HG03439 (cell line): ENCODE data around the gene COL16A1.

Experiments
- ATAC-seq: cut with Tn5 transposase; IDR thresholded peaks from one replicate; pipeline ENCODE4 v1.9.1; 2021; ENCODE audit warnings: mild to moderate bottlenecking, moderate library complexity; ENCODE audit not compliant: unreplicated experiment

The COL16A1 gene

GRCh38 chr1:31733389-31734219, 29.8 kb upstream of the COL16A1 start:
- ATAC-seq: no peak

GRCh38 chr1:31732751-31733289, 29.0 kb upstream of the COL16A1 start:
- no peak for ATAC-seq

GRCh38 chr1:31732343-31732742, 28.5 kb upstream of the COL16A1 start:
- ATAC-seq: no peak

GRCh38 chr1:31731049-31731565, 27.3 kb upstream of the COL16A1 start:
- ATAC-seq: no peak

DNA sequence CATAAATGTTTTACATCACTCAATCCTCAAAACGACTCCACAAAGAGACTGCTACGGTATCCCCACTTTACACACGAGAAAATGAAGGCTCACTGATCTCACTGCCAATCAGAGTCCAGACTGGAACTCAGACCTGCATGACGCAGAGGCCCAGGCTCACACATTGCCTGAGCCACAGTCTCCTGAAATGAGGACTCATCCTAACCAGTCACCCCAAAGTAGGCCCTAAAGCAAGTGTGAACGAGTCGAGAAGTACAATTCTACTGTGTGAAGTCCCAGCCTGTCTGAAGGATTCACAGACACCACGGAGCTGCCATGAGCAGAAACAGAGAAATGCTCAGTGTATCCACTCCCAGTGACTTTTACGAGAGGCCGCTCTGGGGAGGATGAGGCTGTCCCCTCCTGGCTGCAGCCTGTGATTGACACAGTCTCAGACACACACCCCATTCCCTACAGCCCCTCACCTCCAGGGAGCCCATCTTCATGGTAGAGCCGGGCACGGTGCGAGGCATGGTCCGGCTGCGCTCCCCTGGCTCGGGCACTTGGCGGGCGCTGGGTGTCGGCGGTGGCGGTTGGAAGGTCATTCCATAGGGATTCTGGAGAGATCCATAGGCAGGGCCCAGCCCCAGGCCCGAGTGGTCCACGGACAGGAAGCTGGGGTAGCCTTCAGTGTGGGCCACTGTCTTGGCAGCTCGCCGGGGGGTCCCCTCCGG, 26.7 kb upstream of the COL16A1 start:
- ATAC-seq: no peak

DNA sequence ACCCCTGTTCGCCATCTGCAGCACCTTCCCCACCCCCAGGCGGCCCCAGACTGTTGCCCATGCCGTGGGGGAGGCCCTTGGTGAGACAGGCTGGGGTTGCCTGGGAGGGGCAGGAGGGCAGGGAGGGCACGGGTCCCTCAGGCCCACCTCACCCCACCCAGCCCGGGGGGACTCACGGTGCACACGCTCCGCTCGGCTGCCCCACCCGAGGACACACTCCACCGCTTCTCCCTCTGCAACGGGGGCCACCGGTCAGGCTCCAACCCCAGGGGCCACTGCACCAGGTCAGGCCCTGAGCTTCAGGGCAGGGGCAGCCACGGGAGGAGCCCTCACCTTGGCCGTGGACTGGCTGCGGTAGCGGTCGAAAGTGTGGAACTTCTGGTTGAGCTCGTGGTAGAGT, 24.0 kb upstream of the COL16A1 start:
- ATAC-seq: no peak

GRCh38 chr1:31727195-31727594, 23.4 kb upstream of the COL16A1 start:
- ATAC-seq: no peak

GRCh38 chr1:31726715-31727114, 22.9 kb upstream of the COL16A1 start:
- ATAC-seq: no peak

- ATAC-seq: no peak
Measured at GRCh38 chr1:31725777-31726535, 22.1 kb upstream of the COL16A1 start.

- ATAC-seq: no peak
Measured at GRCh38 chr1:31725134-31725533, 21.3 kb upstream of the COL16A1 start.

DNA sequence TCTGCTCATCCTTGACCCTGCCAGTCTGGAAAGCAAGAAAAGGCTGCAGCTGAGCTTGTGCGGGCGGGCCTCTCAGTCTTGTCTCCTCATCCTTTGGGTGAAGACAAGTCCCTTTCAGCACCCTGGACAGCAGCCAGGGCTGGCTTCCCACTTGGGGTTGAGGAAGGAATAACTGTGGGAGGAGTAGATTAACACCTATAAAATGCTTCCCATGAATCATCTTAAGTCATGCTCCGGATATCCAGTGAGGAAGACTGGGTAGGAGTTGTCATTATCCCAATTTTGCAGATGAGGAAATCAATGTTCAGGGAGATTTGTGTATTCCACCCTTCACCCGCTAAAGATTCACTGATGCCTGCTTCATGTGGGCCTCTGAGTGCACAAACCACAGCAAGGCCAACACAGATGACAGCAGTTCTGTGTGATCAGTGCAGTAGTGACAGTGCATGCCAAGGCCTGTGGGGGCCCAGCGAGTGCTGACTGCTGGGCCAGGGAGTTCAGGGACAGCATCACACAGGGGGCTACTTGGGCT, 20.1 kb upstream of the COL16A1 start:
- ATAC-seq: no peak

DNA sequence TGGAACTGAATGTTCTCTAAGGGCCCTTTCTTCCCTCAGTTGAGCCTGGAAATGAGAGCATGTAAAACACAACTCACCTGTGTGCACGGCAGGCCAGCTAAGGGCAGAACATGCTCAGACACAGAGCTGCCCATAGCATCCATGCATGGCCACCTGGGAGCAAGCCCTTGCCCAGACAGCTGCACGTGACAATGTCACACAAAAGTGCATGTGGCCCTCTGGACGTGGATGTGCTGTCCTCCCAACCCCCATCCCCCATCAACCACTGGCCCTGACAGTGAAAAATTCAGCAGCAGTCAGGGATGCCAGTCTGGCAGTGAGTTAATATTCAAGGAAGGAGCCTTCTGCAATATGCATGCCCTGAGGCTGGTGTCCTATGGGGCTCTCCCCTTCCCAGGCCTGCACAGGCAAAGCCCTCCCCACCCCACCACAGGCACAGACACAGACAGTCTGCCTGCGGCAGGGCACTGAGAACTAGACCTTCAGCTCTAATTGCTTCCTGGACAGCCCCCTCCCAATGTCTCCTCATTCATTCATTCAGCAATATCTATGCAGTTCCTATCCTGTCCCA, 14.6 kb upstream of the COL16A1 start:
- no peak for ATAC-seq

GRCh38 chr1:31717341-31717740, 13.5 kb upstream of the COL16A1 start:
- no peak for ATAC-seq

- ATAC-seq: no peak
Measured at GRCh38 chr1:31715873-31716220, 12.0 kb upstream of the COL16A1 start.

- ATAC-seq: no peak
Measured at GRCh38 chr1:31715087-31715872, 11.5 kb upstream of the COL16A1 start.

GRCh38 chr1:31714442-31715086, 10.7 kb upstream of the COL16A1 start:
- no peak for ATAC-seq

- ATAC-seq: no peak
Measured at GRCh38 chr1:31712630-31713029, 8.8 kb upstream of the COL16A1 start.

GRCh38 chr1:31712068-31712467, 8.3 kb upstream of the COL16A1 start:
- no peak for ATAC-seq

GRCh38 chr1:31708324-31708723, 4.5 kb upstream of the COL16A1 start:
- no peak for ATAC-seq
